ENCODE data around the gene RTN3. TPM values are rescaled to one million over a fixed set of nuclear protein-coding genes. Genes with fewer than 3 reads are reported as not detected.

Gene RTN3
- total and polyA plus RNA-seq, 9 of the 15 experiments (the other 6 are each of a cell fraction or from before 2014, with no cell fraction given): 41.6 to 169 (median 93.5) TPM

DNA sequence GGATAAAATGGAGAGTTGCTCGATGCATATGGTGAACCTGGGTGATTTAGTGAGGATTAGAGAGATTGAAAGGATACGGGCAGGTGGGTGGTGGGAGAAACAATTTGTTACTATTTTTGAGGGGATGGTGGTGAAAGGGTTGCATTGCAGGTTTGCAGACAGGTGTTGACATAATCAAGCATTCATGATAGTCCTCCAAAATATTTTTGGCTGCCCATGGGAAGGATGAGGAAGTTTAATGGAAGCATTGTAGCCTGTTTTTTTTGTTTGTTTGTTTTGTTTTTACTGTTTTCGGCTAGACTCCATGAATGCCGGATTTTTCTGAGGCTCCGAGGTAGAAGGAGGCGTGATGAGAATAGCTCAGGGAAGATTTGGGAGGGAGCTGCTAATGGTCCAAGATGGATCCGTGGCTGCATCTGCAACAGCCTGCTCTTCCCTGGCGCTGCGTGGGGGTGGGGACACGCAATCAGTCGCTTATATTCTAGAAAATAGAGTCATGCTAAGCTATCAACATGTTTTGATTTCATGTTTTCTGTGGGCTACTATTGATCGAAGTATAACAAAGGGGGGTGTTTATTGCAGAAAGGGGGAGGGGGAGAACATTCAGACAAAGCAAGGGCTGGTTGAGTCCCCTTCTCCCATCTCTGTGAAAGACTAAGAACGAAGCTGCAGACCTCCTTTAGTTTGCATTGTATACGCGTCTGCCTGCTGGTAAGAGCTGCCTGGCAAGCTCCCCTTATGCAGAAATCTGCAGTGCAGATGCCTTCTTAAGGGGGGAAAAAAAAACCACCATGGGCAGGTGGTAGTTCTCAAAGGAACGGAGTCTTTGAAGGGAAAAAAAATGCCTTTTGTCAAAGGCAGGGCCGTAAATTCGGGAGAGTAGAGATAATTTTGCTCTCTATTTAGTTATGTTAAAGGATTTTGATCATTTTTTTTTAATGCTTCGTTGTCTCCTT lies 1.0 kb downstream of the RTN3 start (continued):
- TF ChIP-seq, protein P1, sequence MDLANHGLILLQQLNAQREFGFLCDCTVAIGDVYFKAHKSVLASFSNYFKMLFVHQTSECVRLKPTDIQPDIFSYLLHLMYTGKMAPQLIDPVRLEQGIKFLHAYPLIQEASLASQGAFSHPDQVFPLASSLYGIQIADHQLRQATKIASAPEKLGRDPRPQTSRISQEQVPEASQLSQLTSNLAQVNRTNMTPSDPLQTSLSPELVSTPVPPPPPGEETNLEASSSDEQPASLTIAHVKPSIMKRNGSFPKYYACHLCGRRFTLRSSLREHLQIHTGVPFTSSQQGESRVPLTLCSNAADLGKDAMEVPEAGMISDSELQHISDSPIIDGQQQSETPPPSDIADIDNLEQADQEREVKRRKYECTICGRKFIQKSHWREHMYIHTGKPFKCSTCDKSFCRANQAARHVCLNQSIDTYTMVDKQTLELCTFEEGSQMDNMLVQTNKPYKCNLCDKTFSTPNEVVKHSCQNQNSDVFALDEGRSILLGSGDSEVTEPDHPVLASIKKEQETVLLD (IDR thresholded peaks at IDR 0.05): peak; percentile 12; the same call in 1 of the 2 replicates
- TF ChIP-seq TBL1XR1 (IDR thresholded peaks at IDR 0.05; ENCODE audit: low read length in 2 of 2): 0 out of 4 replicates have a peak, but pooled peaks of 1 of the 2 experiments have one; percentile 9
- TF ChIP-seq, protein P2, sequence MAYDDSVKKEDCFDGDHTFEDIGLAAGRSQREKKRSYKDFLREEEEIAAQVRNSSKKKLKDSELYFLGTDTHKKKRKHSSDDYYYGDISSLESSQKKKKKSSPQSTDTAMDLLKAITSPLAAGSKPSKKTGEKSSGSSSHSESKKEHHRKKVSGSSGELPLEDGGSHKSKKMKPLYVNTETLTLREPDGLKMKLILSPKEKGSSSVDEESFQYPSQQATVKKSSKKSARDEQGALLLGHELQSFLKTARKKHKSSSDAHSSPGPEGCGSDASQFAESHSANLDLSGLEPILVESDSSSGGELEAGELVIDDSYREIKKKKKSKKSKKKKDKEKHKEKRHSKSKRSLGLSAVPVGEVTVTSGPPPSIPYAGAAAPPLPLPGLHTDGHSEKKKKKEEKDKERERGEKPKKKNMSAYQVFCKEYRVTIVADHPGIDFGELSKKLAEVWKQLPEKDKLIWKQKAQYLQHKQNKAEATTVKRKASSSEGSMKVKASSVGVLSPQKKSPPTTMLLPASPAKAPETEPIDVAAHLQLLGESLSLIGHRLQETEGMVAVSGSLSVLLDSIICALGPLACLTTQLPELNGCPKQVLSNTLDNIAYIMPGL (CRISPR knock-in tag; IDR thresholded peaks at IDR 0.05): no peak
- TF ChIP-seq LARP7 (IDR thresholded peaks at IDR 0.05): peak; percentile 82; the same call in 1 of the 2 replicates
- TF ChIP-seq HDAC6 (IDR thresholded peaks at IDR 0.05; ENCODE audit: low read depth, low read length): no peak
- no peak for TF ChIP-seq FOXJ2 (tag; IDR thresholded peaks at IDR 0.05)
- TF ChIP-seq, protein P3, sequence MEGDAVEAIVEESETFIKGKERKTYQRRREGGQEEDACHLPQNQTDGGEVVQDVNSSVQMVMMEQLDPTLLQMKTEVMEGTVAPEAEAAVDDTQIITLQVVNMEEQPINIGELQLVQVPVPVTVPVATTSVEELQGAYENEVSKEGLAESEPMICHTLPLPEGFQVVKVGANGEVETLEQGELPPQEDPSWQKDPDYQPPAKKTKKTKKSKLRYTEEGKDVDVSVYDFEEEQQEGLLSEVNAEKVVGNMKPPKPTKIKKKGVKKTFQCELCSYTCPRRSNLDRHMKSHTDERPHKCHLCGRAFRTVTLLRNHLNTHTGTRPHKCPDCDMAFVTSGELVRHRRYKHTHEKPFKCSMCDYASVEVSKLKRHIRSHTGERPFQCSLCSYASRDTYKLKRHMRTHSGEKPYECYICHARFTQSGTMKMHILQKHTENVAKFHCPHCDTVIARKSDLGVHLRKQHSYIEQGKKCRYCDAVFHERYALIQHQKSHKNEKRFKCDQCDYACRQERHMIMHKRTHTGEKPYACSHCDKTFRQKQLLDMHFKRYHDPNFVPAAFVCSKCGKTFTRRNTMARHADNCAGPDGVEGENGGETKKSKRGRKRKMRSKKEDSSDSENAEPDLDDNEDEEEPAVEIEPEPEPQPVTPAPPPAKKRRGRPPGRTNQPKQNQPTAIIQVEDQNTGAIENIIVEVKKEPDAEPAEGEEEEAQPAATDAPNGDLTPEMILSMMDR (IDR thresholded peaks at IDR 0.05 in 2 of 3, conservative IDR thresholded peaks at IDR 0.05 in 1 of 3; ENCODE audit: insufficient read depth in 2 of 3, low read depth in 1 of 3, low read length in 3 of 3): peak in 2 of 3 experiments; percentile 8 to 37; a peak in 3 of 6 replicates
- TF ChIP-seq FOXA3 (CRISPR knock-in tag; conservative IDR thresholded peaks at IDR 0.05 in 1 of 2, IDR thresholded peaks at IDR 0.05 in 1 of 2): peak in 1 of 2 experiments; percentile 85; a peak in 2 of 4 replicates
- TF ChIP-seq CHD1 (IDR thresholded peaks at IDR 0.05; ENCODE audit: low read length): peak; percentile 85
- no peak for TF ChIP-seq ZBED1 (IDR thresholded peaks at IDR 0.05)
- TF ChIP-seq, protein P4, sequence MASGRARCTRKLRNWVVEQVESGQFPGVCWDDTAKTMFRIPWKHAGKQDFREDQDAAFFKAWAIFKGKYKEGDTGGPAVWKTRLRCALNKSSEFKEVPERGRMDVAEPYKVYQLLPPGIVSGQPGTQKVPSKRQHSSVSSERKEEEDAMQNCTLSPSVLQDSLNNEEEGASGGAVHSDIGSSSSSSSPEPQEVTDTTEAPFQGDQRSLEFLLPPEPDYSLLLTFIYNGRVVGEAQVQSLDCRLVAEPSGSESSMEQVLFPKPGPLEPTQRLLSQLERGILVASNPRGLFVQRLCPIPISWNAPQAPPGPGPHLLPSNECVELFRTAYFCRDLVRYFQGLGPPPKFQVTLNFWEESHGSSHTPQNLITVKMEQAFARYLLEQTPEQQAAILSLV (tag; IDR thresholded peaks at IDR 0.05): no peak
- TF ChIP-seq CEBPG (CRISPR knock-in tag; IDR thresholded peaks at IDR 0.05): peak; percentile 21; the same call in 1 of the 2 replicates
- TF ChIP-seq CEBPG (tag; conservative IDR thresholded peaks at IDR 0.05 in 1 of 2, IDR thresholded peaks at IDR 0.05 in 1 of 2): no peak
- no peak for TF ChIP-seq ZC3H8 (IDR thresholded peaks at IDR 0.05)
- no peak for TF ChIP-seq JUN (IDR thresholded peaks at IDR 0.05; ENCODE audit: borderline replicate concordance, low read depth, low read length)
- TF ChIP-seq JUN (CRISPR knock-in tag; IDR thresholded peaks at IDR 0.05; ENCODE audit: borderline replicate concordance): no peak

All from K562 (cell line).